GM19372 (cell line): ENCODE measurements around the gene FHIT.

Experiments
- ATAC-seq: cut with Tn5 transposase; IDR thresholded peaks from one replicate; pipeline ENCODE4 v1.9.1; 2021; ENCODE audit warnings: mild to moderate bottlenecking, low read depth, moderate library complexity; ENCODE audit not compliant: unreplicated experiment

Gene FHIT

GRCh38 chr3:60395173-60395762, 856.0 kb downstream of the FHIT start:
- ATAC-seq: no peak

DNA sequence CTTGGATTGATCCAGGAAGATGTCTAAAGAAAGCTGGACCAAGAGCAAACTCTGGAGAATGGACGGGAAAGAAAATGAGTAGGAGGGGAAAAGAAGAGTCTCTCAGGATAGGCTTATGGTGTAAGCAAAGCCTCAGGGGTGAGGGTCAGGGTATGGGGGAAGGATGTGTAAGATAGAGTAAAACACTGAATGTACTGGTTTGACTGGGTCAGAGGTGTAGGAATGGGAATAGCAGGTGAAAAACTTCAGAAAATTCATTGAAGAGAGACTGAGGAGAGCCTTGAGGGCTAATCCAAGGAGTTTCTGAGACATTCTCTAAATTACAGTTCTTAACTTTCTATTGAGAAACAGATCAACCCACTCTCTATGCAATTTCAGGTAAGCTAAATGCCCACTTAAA, 857.3 kb downstream of the FHIT start:
- no peak for ATAC-seq

GRCh38 chr3:60392501-60392900, 858.8 kb downstream of the FHIT start:
- ATAC-seq: no peak

GRCh38 chr3:60391292-60391691, 860.0 kb downstream of the FHIT start:
- ATAC-seq: no peak

GRCh38 chr3:60388731-60389130, 862.5 kb downstream of the FHIT start:
- no peak for ATAC-seq

- ATAC-seq: no peak
Measured at GRCh38 chr3:60386306-60386705, 864.9 kb downstream of the FHIT start.

GRCh38 chr3:60384341-60384740, 866.9 kb downstream of the FHIT start:
- no peak for ATAC-seq

GRCh38 chr3:60383345-60383744, 867.9 kb downstream of the FHIT start:
- ATAC-seq: no peak

DNA sequence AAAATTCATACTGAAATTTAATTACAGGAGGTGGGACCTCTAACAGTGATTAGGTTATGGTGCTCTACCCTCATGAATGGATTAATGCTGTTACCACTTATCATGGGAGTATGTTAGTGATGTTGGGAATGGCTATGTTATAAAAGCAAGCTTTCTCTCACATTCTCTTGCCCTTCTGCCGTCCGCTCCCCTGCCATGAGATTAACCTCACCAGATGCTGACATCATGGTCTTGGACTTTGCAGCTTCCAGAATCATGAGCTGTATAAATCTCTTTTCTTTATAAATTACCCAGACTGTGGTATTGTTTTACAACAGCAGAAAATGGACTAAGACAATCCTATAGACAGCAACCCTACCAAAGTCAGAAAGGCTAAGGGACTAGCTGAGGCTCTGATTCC, 884.8 kb downstream of the FHIT start:
- ATAC-seq: no peak

- ATAC-seq: no peak
Measured at GRCh38 chr3:60365360-60365759, 885.9 kb downstream of the FHIT start.

DNA sequence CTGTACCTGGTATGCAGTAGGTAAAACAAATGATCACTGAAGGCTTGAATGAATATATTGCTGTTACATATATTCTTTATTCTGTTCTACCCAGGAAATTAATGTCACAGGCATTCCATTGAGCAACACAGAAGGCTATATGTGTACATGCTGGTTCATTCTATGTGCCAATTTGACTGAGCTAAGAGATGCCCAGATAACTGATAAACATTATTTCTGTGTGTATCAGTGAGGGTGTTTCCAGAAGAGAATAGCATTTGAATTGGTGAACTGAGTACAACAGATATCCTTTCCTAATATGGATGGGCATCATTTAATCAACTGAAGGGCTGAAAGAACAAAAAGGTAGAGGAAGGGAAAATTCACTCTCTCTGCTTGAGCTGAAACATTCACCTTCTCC, 886.8 kb downstream of the FHIT start:
- no peak for ATAC-seq

DNA sequence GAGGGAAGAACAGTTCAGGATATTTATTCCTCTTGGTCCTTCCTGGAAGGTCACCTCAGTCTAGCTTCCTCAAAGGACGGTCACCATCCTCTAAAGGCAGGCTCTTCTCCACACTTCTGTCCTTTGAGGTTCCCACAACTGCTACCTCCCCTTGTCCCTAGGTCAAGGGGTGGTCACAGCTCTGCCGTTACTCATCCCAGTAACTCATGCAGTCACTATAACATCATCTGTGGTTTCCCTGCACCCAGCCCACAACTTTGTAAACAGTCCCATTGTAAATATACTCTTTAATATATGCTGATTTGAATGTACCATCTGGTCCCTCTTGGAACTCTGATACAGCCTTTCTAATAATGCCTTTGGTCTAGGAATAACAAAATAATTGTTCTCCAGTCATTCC, 887.4 kb downstream of the FHIT start:
- no peak for ATAC-seq

DNA sequence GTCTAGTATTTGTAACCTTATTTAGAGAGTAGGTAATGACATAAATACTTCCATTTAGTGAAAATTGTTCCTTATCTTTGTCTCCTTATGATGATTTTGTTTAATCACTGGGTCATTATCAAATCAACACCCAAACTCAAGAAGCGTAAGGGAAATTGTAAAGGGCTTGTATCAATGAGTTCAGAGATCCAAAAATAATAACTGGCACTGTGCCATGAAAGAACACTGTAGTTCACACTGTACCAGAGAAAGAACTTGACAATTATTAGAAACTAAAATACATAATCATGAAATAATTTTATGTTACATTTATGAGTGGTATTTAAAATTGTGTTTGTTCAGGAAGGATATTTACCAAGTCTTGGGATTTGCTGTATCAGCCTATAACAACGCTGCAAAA, 895.4 kb downstream of the FHIT start:
- no peak for ATAC-seq

DNA sequence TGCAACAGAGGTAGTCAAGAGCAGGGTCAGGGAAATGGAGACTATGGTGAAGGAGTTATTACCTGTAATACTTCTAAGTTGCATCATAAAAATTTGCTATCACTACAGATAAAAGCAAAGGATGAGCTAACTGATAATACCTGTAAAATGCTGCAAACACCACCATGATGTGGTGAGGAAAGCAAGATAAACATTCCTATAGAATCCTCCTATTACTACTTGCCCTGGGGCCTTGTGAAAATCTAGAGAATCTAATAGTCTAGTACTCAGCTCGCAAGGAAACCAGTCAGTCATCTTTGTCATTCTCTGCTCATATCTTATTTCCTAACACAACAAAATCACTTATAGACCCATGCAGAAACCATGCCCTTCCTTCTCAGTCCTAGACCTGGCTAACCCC, 899.8 kb downstream of the FHIT start:
- no peak for ATAC-seq

DNA sequence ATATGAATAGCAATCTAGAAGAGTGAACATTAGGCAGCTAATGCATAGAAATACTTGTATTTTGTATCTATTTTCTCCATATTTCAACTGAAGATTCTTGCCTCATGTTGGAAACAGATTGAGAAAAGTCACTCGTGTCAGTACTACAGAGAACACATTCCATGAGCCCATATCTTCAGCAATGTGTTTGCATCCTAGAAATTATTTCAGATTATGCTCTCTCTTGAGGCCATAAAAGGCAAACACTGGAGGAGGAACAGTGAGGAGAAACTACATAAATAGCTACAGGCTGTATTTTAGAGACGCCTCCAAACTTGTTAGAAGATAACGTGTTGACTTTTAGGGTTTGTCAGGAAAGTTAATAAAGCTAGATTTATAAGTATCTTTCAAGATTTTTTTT, 906.9 kb downstream of the FHIT start:
- no peak for ATAC-seq

- ATAC-seq: no peak
Measured at GRCh38 chr3:60343831-60344230, 907.4 kb downstream of the FHIT start.

DNA sequence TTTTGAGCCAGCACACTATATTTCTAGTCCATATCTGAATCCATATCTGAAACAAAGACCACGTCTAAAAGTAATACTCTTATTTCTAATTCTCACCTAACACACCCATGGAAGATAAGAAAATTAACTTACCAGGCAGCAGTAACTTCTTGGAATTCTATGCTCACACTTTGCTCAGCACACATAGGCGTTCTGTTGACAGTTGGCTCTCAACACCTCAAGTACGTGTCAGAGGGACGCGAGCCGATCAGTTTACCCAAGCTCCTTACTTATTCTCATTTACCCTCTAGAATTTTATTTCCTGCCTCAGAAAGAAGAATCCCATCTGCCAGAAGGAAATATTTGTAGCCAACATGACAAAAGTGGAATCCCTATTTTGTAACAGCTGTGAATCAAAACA, 911.9 kb downstream of the FHIT start:
- ATAC-seq: no peak

DNA sequence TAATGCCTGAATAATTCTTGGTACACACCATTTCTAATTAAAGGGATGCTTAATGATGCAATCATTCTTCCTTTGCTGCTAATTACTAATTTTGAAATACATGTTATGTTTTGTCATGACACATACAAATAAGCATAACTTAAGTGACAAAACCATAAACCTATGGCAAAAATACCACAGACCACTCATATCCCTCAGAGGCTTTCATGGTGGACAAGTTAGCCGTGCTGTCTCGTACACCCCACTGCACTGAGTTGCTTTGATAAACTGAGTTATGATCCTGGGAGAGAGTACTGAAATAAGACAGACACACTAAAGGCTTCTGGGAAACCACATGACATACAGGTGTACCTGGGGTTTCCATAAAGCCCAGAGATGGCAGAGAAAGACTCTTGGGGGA, 913.8 kb downstream of the FHIT start:
- ATAC-seq: no peak

DNA sequence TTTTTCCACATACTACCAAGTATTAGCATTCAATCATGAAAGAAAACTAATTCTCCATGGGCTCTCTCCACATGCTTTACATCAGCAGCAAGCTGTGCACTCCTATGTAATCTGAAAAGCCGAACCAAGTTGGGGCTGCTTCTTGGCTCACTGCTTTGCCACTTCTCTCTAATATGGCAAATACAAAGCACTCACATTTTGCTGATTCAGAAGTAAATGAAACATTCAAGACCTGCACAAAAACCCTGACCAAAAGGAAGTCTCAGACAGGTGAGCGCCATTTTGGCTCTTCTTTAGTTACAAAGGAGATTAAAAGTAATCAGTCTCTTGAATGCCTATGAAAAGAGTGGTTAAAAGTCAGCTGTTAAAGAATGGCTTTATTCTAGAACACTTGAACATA, 915.2 kb downstream of the FHIT start:
- no peak for ATAC-seq

DNA sequence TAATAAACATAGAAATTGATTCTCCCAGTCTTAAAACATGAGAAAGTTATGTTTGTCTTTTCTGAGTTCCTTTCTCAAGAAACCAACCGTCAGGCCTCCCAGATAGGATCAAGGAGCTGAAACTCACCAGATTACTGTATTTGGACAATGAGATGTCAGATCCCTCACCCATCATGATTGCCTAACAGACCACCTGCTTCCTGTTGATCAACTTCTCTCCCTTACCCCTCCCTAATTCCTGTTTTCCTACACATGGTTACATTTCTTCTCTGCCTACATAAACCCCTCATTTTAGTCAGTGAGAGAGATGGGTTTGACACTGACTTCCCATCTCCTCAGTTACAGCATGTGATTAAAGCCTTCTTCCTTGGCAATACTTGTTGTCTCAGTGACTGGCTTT, 917.5 kb downstream of the FHIT start:
- ATAC-seq: no peak

DNA sequence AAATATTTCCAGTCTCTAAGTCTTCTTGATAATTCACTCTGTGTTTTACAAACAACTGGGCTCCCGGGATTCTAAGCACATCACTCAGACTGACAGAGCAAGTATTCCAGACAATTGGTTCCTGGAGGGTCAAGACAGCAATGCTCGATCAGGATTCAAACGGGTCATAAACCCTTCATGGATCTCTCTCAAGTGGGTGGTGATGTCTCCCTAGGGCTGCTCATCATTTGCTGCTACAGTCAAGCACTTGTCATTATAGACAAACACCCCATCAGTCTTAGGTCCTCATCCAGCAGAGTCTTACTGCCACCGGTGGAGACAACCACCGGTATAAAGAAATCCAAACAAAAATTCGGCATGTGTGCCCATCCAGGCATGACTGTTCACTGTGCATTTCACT, 921.1 kb downstream of the FHIT start:
- ATAC-seq: no peak

DNA sequence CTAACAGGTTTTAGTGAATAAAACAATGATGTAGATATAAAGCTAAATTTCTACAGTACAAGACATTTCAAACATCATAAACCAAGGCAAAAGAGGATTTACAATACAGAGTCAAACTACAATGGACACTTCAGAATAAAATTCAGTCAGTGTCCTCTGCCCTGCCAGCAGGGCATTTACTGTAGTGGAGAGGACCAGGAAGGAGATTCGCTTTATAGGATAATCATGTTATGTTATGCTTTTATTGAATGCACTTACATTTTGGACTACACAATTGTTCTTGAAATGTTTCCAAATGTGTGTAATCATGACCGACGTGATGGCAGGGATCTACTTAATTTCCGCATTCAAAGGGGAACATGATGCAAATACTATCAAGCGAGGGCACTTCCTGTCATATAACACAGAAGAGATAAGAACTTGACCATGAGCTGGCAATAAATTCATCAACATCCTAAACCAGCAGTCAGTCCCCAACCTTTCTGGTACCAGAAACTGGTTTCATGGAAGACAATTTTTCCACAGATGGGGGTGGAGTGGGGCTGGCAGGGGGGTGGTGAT, 925.6 kb downstream of the FHIT start:
- no peak for ATAC-seq

DNA sequence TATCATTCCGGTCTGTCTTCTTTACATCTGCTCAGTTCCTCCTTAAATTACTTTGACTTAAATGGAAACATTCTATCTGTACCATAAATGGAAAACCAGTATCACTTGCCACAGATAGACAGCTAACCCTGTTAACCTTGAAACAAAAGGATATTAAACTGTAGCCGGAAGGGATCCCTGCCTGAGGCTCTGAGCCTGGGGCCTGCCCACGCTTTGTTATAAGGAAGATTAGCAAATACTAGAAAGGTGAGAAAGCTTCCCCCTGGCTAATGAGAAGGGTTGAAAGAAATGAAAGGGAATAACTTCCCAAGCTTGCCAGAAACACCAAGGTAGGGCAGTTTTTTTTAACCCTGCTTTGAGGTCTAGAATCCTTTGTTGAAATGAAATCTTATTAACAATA, 927.6 kb downstream of the FHIT start:
- ATAC-seq: no peak
